Cardiac muscle cell (in vitro differentiated cells and primary cell): ENCODE results near the gene FBXO39. TPM values are rescaled to one million over a fixed set of nuclear protein-coding genes. Genes with fewer than 3 reads are reported as not detected.

Experiments
- DNase-seq, 2 donors: peaks; one replicate each; pipeline versions ENCODE4 v3.0.0 to v3.0.0-alpha.2; 2010 to 2017; ENCODE audit warnings: low read depth in 1 of 2, low spot score in 1 of 2
- H3K27ac ChIP-seq: fragments of 200-600 bp; sonication (generic); 2 replicates; pipeline ENCODE4 v1.5.1; 2016
- H3K27me3 ChIP-seq: fragments of 200-600 bp; sonication (generic); 2 replicates; pipeline ENCODE4 v1.6.0; 2016; ENCODE audit warnings: control low read depth
- H3K36me3 ChIP-seq: fragments of 200-600 bp; sonication (generic); 2 replicates; pipeline ENCODE4 v1.5.1; 2016; ENCODE audit warnings: control low read depth
- H3K4me1 ChIP-seq: fragments of 200-600 bp; sonication (generic); 2 replicates; pipeline ENCODE4 v1.8.1; 2017; ENCODE audit warnings: low read depth, mild to moderate bottlenecking, mixed run types
- H3K4me3 ChIP-seq: fragments of 200-600 bp; sonication (generic); 2 replicates; pipeline ENCODE4 v1.5.1; 2016; ENCODE audit warnings: mild to moderate bottlenecking
- H3K9me3 ChIP-seq: fragments of 200-600 bp; sonication (generic); 2 replicates; pipeline ENCODE4 v1.5.1; 2017; ENCODE audit warnings: low read depth, mild to moderate bottlenecking, control low read depth
- CTCF ChIP-seq: IDR thresholded peaks from 2 replicates; pipeline ENCODE4 v1.5.1; 2012; ENCODE audit warnings: low read depth, mild to moderate bottlenecking, low read length
- polyA plus RNA-seq: library from polyadenylated mRNA; unstranded; fragments of >200 nt; fragmentation: Nextera tagmentation; extraction: Ambion mirVana; gene quantifications from 2 replicates; pipeline ENCODE4 v1.2.1, GENCODE V29; 2016
- total RNA-seq: library from RNA; depleted of rRNA; stranded (reverse); fragments of >200 nt; gene quantifications from 2 replicates; pipeline ENCODE4 v1.2.3, GENCODE V29; 2016

Gene FBXO39
- total and polyA plus RNA-seq, 2 experiments from 2014 or later: not detected

GRCh38 chr17:6818938-6819337 lies 42.9 kb downstream of the FBXO39 start:
- H3K27ac ChIP-seq: no peak overlapping the region
- no peaks in the 10 kb centered on the region for H3K4me1 ChIP-seq
- no peak for DNase-seq
- no peak for TF ChIP-seq CTCF
- H3K4me3 ChIP-seq: no peak overlapping the region
- peaks cover 3% of the 10 kb centered on the region for H3K27me3 ChIP-seq
- no peaks in the 10 kb centered on the region for H3K36me3 ChIP-seq
- no peaks in the 10 kb centered on the region for H3K9me3 ChIP-seq

DNA sequence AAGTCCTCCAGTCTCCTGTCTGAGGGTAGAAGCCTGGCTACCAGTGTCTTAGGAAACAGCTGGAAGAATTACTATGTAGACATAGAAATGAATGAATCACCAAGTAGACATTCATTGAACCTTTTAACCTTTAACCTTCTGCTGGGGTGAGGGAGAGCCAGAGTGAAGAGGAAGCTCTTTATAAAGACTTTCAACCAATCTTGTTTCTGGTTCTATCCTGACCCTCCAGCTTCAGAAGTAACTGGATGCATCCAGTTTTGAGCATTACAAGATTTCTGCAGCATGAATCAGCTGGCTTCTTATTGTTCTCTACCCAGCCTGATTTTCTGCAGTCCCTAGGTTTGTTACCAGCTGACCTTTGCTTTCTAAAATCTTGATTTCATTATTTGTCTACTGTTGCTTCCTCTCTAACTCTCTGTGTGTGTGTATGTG lies 47.0 kb downstream of the FBXO39 start:
- Histone ChIP-seq H3K9me3 (no peaks in the 10 kb centered on the region), H3K4me3 (no peak overlapping the region), H3K36me3 (no peaks in the 10 kb centered on the region), H3K4me1 (no peaks in the 10 kb centered on the region), H3K27me3 (peaks cover 5% of the 10 kb centered on the region), H3K27ac (no peak overlapping the region)
- TF ChIP-seq CTCF: no peak
- peak in 1 of 2 donors; percentile 75 for DNase-seq

DNA sequence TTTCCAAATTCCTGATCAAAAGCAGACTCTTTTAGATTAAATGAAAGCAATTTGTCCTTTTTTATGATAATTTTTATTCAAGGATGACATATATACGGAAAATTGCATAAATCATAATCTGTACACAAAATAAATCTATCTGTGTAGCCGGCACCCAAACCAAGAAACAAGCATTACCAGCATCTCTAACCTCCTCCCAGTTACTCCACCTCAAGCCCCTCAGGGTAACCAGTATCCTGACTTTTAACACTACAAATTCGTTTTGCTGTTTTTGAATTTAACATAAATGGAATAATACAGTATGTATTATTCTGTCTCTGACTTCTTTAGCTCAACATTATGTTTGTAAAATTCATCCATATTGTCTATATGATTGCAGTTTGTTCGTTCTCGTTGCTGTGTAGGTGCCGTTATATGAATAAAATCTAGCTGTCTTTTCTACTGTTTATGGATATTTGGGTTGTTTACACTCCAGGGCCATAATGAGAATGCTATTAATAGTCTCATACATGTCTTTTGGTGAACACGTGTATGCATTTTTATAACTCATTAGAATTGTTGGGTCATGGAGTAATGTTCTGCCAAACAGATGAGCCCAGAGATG lies 54.5 kb downstream of the FBXO39 start:
- Histone ChIP-seq H3K36me3 (no peaks in the 10 kb centered on the region), H3K27ac (no peak overlapping the region), H3K4me1 (no peaks in the 10 kb centered on the region), H3K9me3 (no peaks in the 10 kb centered on the region), H3K4me3 (no peak overlapping the region), H3K27me3 (peaks cover 75% of the 10 kb centered on the region)
- no peak for DNase-seq
- TF ChIP-seq CTCF: no peak

DNA sequence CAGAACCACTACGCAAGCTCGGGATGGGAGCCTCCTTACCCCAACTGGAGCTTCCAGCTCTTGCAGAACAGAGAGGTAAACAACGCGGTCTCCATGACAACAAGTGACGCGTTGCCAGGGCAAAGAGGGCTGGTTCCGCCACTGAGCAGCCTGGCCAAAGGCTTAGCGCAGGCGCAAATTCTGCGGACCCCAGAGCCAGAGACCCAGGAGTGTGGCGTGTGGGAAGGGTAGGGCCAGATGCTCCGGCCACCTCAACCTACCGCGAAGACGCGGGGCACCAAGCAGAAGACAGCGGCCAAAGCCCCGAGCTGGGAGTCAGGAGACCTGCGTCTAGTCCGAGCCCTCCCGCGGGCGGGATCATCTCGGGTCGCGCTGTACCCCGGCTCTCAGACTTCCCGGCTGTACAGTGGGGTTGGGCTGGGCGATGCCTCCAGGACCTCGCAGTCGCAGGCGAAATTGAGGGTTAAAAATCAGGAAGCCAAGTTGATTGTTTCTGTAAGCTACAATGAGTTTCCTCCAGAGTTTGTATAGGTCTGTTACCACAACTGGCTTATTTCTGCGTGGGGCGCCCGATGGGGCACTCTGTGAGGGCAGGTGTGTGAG lies 55.7 kb downstream of the FBXO39 start, which contains the start of gene TEKT1:
Gene TEKT1, minus strand, starts transcription at position 69 of the 603 bp plus-strand sequence. CDS start 1,353 bp downstream, outside the sequence.
- no peaks in the 10 kb centered on the region for H3K36me3 ChIP-seq
- H3K27ac ChIP-seq: no peak within 1 kb of the TSS
- DNase-seq: peak; percentile 86 to 89
- no peaks in the 10 kb centered on the region for H3K9me3 ChIP-seq
- peak within 1 kb of the TSS; percentile 26 for H3K4me3 ChIP-seq
- TF ChIP-seq CTCF: no peak
- H3K27me3 ChIP-seq: peaks cover 88% of the 10 kb centered on the region
- no peaks in the 10 kb centered on the region for H3K4me1 ChIP-seq

Other genes with a start within 250 kb of the FBXO39 start
- gene PITPNM3, start 219.7 kb upstream of the FBXO39 start, total RNA-seq: 3.1 and 6.5 TPM in 2 replicates
- 0.77 and 1.8 TPM in 2 replicates for gene PITPNM3, start 219.7 kb upstream of the FBXO39 start, polyA plus RNA-seq
- 11.3 and 13.5 TPM in 2 replicates for gene KIAA0753, start 135.5 kb upstream of the FBXO39 start, total RNA-seq
- gene KIAA0753, start 135.5 kb upstream of the FBXO39 start, polyA plus RNA-seq: 6.9 and 9.2 TPM in 2 replicates
- 128 and 270 TPM in 2 replicates for gene TXNDC17, start 135.2 kb upstream of the FBXO39 start, total RNA-seq
- 279 and 467 TPM in 2 replicates for gene TXNDC17, start 135.2 kb upstream of the FBXO39 start, polyA plus RNA-seq
- 7.1 and 15.7 TPM in 2 replicates for gene MED31, start 124.6 kb upstream of the FBXO39 start, total RNA-seq
- gene MED31, start 124.6 kb upstream of the FBXO39 start, polyA plus RNA-seq: 44.1 and 72.6 TPM in 2 replicates
- gene C17orf100, start 124.5 kb upstream of the FBXO39 start, total RNA-seq: 2.4 and 3.7 TPM in 2 replicates
- gene C17orf100, start 124.5 kb upstream of the FBXO39 start, polyA plus RNA-seq: 7.1 and 8.2 TPM in 2 replicates
- 0.18 and 0.67 TPM in 2 replicates for gene SLC13A5, start 62.8 kb upstream of the FBXO39 start, total RNA-seq
- gene SLC13A5, start 62.8 kb upstream of the FBXO39 start, polyA plus RNA-seq: 0.15 TPM in 1 of 2 replicates, not detected in the other
- gene XAF1, start 20.2 kb upstream of the FBXO39 start, total RNA-seq: not detected in 2 replicates
- gene XAF1, start 20.2 kb upstream of the FBXO39 start, polyA plus RNA-seq: not detected in 2 replicates
- gene TEKT1, start 55.5 kb downstream of the FBXO39 start, total RNA-seq: 0.28 TPM in 1 of 2 replicates, not detected in the other
- gene TEKT1, start 55.5 kb downstream of the FBXO39 start, polyA plus RNA-seq: not detected in 2 replicates
- 0.85 and 1.7 TPM in 2 replicates for gene ALOX12, start 219.8 kb downstream of the FBXO39 start, total RNA-seq
- 2.5 and 5.0 TPM in 2 replicates for gene ALOX12, start 219.8 kb downstream of the FBXO39 start, polyA plus RNA-seq
- 241 and 275 TPM in 2 replicates for gene RNASEK, start 236.4 kb downstream of the FBXO39 start, total RNA-seq
- gene RNASEK, start 236.4 kb downstream of the FBXO39 start, polyA plus RNA-seq: 594 and 672 TPM in 2 replicates
- gene BCL6B, start 246.8 kb downstream of the FBXO39 start, total RNA-seq: 0.11 and 1.7 TPM in 2 replicates
- gene BCL6B, start 246.8 kb downstream of the FBXO39 start, polyA plus RNA-seq: not detected in 2 replicates